ENCODE data around the gene IL1RAPL1.
"Not testable (repeated sequence)": the region's sequence is repeated elsewhere in the genome, so short reads cannot be mapped to it uniquely, and the experiment has no call there.

IL1RAPL1 gene

GRCh38 chrX:28638775-28639174 lies 51.5 kb downstream of the IL1RAPL1 start:
- no peak for DNase-seq

DNA sequence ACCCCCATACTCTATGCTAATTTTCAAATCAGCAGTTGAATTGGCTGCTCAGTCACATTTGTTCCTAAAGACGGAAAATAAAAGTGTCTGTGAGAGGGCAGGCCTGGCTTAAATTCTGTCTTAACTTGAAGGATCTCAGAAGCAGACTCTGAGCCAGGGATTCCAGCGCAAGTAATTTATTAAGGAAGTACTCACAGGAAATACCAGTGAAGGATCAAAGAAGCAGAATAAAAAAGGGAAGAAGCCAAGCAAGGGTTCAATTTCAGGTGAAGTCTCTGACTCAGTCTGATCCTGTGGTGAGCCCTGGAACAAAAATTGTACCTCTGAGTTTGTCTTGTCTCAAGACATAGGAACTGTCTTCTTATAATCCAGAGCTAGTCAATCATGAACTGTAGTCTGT lies 52.2 kb downstream of the IL1RAPL1 start:
- DNase-seq: no peak

- no peak for DNase-seq
Observed at GRCh38 chrX:28649541-28649940, 62.3 kb downstream of the IL1RAPL1 start.

DNA sequence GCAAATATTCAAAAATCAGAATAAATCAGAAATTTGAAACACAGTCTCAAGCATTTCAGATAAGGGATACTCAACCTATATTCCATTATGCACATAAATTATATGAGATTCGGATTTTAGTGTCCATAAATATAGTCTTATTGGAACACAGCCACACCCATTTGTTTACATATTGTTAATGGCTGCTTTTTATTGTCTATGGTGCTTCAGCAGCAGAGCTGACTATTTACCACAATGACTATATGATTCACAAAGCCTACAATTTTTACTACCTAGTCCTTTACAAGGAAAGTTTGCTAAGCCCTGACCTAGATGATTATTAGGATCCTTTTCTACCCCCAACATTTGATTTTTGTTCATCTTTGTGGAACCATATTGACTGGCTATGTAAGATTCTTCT lies 63.9 kb downstream of the IL1RAPL1 start:
- no peak for DNase-seq

- no peak for DNase-seq
Observed at GRCh38 chrX:28659269-28659668, 72.0 kb downstream of the IL1RAPL1 start.

DNA sequence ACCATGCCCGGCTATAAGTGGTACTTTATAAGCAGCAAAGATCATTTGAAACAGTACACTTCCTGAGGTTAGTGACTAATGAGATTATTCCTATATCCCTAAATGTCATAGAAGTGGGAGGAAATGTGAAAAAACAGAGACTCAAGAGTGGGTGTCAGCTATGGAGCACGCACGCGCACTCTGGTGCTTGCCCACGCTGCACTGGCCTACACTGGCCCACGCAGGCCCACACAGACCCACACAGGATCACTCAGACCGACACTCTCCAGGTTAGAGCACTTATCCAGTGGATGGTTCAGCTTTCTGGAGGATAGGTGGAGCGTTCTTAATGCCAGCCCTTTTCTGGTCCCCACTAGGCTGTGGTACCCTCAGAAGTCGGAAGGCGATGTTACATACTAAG lies 78.5 kb downstream of the IL1RAPL1 start:
- DNase-seq: no peak

- DNase-seq: no peak
Observed at GRCh38 chrX:28668303-28668702, 81.1 kb downstream of the IL1RAPL1 start.

DNA sequence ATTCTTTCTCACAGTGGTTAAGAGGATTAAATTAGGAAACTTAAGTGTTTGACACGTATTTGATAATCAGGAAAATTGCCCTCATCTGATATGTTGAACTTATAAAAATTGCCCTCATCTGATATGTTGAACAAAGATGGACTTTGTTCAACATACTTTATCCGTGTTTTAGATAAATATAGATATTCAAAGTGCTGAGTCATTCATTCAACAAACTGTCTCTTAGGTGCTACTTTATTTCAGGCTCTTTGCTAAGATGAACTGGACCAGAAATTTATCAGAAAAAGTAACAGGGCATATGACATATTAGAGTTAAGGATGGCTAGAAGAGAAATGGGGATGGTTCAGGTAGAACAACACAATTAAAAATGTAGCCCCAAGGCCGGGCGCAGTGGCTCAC lies 81.7 kb downstream of the IL1RAPL1 start:
- DNase-seq: no peak

GRCh38 chrX:28670074-28670473 lies 82.8 kb downstream of the IL1RAPL1 start:
- DNase-seq: no peak

DNA sequence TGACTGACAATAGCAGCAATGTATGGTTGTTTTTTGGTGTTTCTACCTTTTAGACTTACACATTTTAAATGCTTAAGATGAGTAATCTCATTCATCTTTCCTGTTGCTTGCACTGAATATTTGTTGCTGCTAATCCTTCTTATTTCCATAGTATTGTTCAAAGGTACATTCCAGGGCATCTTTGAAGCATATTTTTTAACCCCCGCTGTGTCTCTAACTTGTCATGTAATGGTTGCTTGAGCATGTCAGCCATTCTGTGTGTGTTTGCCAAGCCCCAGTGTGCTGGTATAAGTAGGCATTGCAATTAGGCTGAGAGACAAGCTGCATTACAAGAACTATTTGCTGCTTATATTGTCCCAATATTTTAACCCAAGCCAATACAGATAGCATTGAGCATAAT lies 87.9 kb downstream of the IL1RAPL1 start:
- DNase-seq: no peak

- no peak for DNase-seq
Observed at GRCh38 chrX:28693101-28693500, 105.9 kb downstream of the IL1RAPL1 start.

- no peak for DNase-seq
Observed at GRCh38 chrX:28697732-28698131, 110.5 kb downstream of the IL1RAPL1 start.

DNA sequence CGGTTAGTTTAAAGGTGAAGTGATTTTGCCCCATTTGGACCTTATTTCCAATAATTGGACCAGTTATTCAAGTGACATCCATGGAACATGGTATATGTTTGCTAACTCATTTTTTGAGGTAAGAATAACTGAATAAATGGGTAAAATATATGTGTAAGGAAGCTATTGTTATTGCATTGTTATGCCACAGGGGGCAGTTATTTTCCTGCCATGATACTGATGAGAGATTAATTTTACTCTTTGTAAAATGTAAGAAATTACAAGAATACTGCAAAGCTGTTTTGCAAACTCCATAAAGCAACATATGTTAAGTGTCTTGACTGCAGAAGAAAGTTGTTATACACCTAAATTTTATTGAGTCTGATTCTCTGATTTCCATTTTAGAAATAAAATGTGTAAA lies 114.0 kb downstream of the IL1RAPL1 start:
- no peak for DNase-seq

DNA sequence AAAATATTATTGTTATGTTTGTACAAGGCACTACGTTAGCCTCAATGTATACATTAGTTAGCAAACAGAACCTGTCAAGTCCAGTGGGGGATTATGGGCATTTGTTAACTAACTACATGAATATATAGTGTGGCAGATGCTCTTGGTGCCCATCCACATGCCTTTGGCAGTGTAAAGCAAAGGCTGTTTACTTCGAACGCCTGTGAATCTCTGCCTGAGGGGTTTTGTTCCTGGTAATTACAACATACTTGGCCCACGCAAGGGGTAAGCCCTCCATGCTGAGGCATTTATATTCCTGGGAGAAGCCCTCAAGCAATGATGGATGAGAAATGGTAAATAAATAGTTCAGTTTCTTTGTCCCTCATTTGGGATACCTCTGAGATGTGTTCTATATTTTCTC lies 119.7 kb downstream of the IL1RAPL1 start:
- no peak for DNase-seq

GRCh38 chrX:28709421-28709820 lies 122.2 kb downstream of the IL1RAPL1 start:
- DNase-seq: no peak

DNA sequence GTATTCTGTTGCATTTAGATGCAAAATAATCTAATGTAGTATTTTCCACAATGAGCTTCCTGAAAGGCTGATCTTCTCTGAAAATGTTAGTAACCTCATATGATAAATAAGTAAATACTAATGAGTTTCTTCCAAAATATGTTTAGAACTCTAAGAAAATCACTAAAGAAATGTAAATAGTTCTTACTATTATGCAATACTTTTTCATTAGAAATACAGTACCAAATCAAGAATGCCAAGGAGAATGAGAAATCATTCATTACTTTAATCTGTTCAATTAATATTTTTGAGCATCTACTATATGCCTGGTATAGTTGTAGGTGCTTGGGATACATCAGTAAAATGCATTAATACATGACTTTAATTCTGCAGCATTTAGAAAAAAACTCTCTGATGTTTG lies 130.6 kb downstream of the IL1RAPL1 start:
- DNase-seq: no peak

- DNase-seq: no peak
Observed at GRCh38 chrX:28718450-28718849, 131.2 kb downstream of the IL1RAPL1 start.

- DNase-seq: no peak
Observed at GRCh38 chrX:28719620-28720019, 132.4 kb downstream of the IL1RAPL1 start.

- DNase-seq: no peak
Observed at GRCh38 chrX:28752330-28752729, 165.1 kb downstream of the IL1RAPL1 start.

GRCh38 chrX:28756175-28756574 lies 168.9 kb downstream of the IL1RAPL1 start:
- no peak for DNase-seq

GRCh38 chrX:28756647-28757046 lies 169.4 kb downstream of the IL1RAPL1 start:
- DNase-seq: no peak

DNA sequence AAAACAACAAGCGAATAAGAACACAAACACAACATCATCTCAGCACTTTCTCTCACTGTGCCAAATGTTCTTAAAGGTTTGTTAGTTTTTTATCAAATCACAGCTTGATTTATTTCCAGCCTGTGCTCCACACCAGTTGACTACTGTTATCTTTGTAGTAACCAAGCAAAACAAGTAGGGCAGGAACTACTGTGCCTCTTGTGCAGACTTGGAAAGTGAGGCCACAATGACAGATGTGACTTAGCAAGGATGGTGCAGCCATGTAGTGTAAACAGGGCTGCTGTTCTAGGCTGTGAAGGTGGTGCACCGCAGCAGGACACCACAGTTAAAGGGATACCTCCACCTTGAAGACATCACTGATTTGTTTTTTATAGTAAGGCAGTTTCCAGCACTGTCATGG lies 170.0 kb downstream of the IL1RAPL1 start:
- DNase-seq: no peak

DNA sequence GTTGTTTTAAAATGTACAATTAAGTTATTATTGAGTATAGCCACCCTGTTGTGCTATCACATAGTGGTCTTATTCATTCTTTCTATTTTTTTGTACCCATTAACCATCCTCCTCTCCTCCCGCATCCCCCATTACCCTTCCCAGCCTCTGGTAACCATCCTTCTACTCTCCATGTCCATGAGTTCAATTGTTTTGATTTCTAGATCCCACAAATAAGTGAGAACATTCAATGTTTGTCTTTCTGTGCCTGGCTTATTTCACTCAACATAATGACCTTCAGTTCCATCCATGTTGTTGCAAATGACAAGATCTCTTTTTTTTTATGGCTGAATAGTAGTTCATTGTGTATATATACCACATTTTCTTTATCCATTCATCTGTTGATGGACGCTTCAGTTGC lies 179.3 kb downstream of the IL1RAPL1 start:
- DNase-seq: not testable (repeated sequence)

GRCh38 chrX:28773807-28774206 lies 186.6 kb downstream of the IL1RAPL1 start:
- no peak for DNase-seq

GRCh38 chrX:28787206-28787605 lies 200.0 kb downstream of the IL1RAPL1 start:
- no peak for DNase-seq

DNA sequence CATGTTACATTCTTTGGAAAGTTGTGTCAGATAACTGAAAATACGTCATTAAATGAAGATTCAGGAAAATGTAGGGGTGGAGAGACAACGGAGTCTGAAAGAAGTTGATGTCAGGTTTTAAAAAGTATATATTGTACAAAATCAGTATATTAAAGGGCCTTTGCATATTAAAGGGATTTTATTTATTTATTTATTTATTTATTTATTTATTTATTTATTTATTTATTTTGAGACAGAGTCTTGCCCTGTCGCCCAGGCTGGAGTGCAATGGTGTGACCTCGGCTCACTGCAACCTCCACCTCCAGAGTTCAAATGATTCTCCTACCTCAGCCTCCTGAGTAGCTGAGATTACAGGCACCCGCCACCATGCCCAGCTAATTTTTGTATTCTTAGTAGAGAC lies 213.4 kb downstream of the IL1RAPL1 start:
- not testable (repeated sequence) for DNase-seq

All from left hindlimb (tissue), 1 donor.